Neural cell (in vitro differentiated cells): ENCODE measurements around the gene DNAJB8. TPM values are rescaled to one million over a fixed set of nuclear protein-coding genes. Genes with fewer than 3 reads are reported as not detected.

Experiments used
- H2AFZ ChIP-seq: fragments of 200-600, 300-800 bp; sonication (generic), shearing (Covaris generic); 2 replicates; pipeline ENCODE4 v1.6.0; 2014; ENCODE audit warnings: low read depth, mild to moderate bottlenecking, antibody characterized with exemption, low read length, moderate library complexity
- H3F3A ChIP-seq: fragments of 200-600 bp; shearing (Covaris generic); 2 replicates; pipeline ENCODE4 v1.6.1; 2016; ENCODE audit warnings: mild to moderate bottlenecking, moderate library complexity, mixed read lengths, antibody characterized with exemption, low read length; ENCODE audit not compliant: insufficient read depth, poor library complexity, severe bottlenecking
- H3K27ac ChIP-seq: fragments of 200-600, 300-800 bp; sonication (generic), shearing (Covaris generic); 2 replicates; pipeline ENCODE4 v1.5.1; 2014; ENCODE audit warnings: mild to moderate bottlenecking, low read length, moderate library complexity
- H3K27me3 ChIP-seq: fragments of 300-800, 200-600 bp; sonication (generic), shearing (Covaris generic); 2 replicates; pipeline ENCODE4 v1.6.0; 2014; ENCODE audit warnings: mild to moderate bottlenecking, low read depth, low read length, moderate library complexity; ENCODE audit not compliant: insufficient read depth
- H3K36me3 ChIP-seq: fragments of 300-800, 200-600 bp; sonication (generic), shearing (Covaris generic); 2 replicates; pipeline ENCODE4 v1.5.1; 2014; ENCODE audit warnings: mild to moderate bottlenecking, antibody characterized with exemption, low read length, moderate library complexity; ENCODE audit not compliant: insufficient read depth
- H3K4me2 ChIP-seq: fragments of 300-800, 200-600 bp; sonication (generic), shearing (Covaris generic); 2 replicates; pipeline ENCODE4 v1.6.0; 2014; ENCODE audit warnings: mild to moderate bottlenecking, low read length
- H3K4me3 ChIP-seq: fragments of 300-800, 200-600 bp; sonication (generic), shearing (Covaris generic); 2 replicates; pipeline ENCODE4 v1.5.1; 2014; ENCODE audit warnings: mild to moderate bottlenecking, low read length, moderate library complexity
- H3K79me2 ChIP-seq: fragments of 200-600 bp; shearing (Covaris generic); replicated peaks from 2 replicates; pipeline ENCODE4 v1.6.0; 2014; ENCODE audit warnings: mild to moderate bottlenecking, low read length, moderate library complexity; ENCODE audit not compliant: insufficient read depth
- H3K9ac ChIP-seq: fragments of 300-800, 200-600 bp; sonication (generic), shearing (Covaris generic); 2 replicates; pipeline ENCODE4 v1.6.1; 2016; ENCODE audit warnings: mild to moderate bottlenecking, low read length, mixed read lengths
- H3K9me2 ChIP-seq: fragments of 200-600 bp; shearing (Covaris generic); 2 replicates; pipeline ENCODE4 v1.6.1; 2016; ENCODE audit warnings: mild to moderate bottlenecking, low read length, mixed read lengths; ENCODE audit not compliant: insufficient read depth
- H3K9me3 ChIP-seq: fragments of 200-600, 300-800 bp; sonication (generic), shearing (Covaris generic); 2 replicates; pipeline ENCODE4 v1.6.1; 2016; ENCODE audit warnings: mild to moderate bottlenecking, mixed run types, low read length, moderate library complexity, mixed read lengths
- H4K20me1 ChIP-seq: fragments of 200-600 bp; shearing (Covaris generic); 2 replicates; pipeline ENCODE4 v1.6.1; 2016; ENCODE audit warnings: mild to moderate bottlenecking, mixed run types; ENCODE audit not compliant: insufficient read depth
- EP300 ChIP-seq: fragments of 450-650 bp; conservative IDR thresholded peaks from 2 replicates; pipeline ENCODE4 v1.6.1; 2014; ENCODE audit warnings: antibody characterized with exemption, mild to moderate bottlenecking, moderate library complexity; ENCODE audit not compliant: poor library complexity, severe bottlenecking
- EZH2 ChIP-seq: fragments of 200-600, 300-800 bp; shearing (Covaris generic), sonication (generic); IDR thresholded peaks from 2 replicates; pipeline ENCODE4 v1.6.1; 2014; ENCODE audit warnings: antibody characterized with exemption, low read length, borderline replicate concordance, mild to moderate bottlenecking; ENCODE audit not compliant: insufficient read depth, poor library complexity, severe bottlenecking
- MXI1 ChIP-seq: fragments of 450-650 bp; conservative IDR thresholded peaks from 2 replicates; pipeline ENCODE4 v1.6.1; 2014; ENCODE audit warnings: antibody characterized with exemption, mild to moderate bottlenecking; ENCODE audit not compliant: poor library complexity, severe bottlenecking
- POLR2AphosphoS5 ChIP-seq: IDR thresholded peaks from 2 replicates; pipeline ENCODE4 v1.6.1; 2012
- RAD21 ChIP-seq: fragments of 450-650 bp; conservative IDR thresholded peaks from 2 replicates; pipeline ENCODE4 v1.6.1; 2014; ENCODE audit warnings: antibody characterized with exemption, mild to moderate bottlenecking, moderate library complexity
- SMC3 ChIP-seq: fragments of 450-650 bp; conservative IDR thresholded peaks from 2 replicates; pipeline ENCODE4 v1.6.1; 2014; ENCODE audit warnings: antibody characterized with exemption, mild to moderate bottlenecking, moderate library complexity; ENCODE audit not compliant: poor library complexity
- TAF1 ChIP-seq: IDR thresholded peaks from 2 replicates; pipeline ENCODE4 v1.6.1; 2012; ENCODE audit warnings: low read depth
- polyA plus RNA-seq: library from polyadenylated mRNA; depleted of rRNA; stranded (reverse); fragments of >200 nt; gene quantifications from 2 replicates; pipeline ENCODE4 v1.2.3, GENCODE V29; 2014
- TF ChIP-seq, protein P1 (sequence below): IDR thresholded peaks from 2 replicates; pipeline ENCODE4 v1.6.1; 2012; ENCODE audit warnings: borderline replicate concordance
- TF ChIP-seq, protein P2 (sequence below): fragments of 450-650 bp; IDR thresholded peaks from 2 replicates; pipeline ENCODE4 v1.5.1; 2014; ENCODE audit warnings: antibody characterized with exemption, mild to moderate bottlenecking, moderate library complexity; ENCODE audit not compliant: poor library complexity, severe bottlenecking

The DNAJB8 gene
- polyA plus RNA-seq, 1 donor from 2014 or later: not detected

DNA sequence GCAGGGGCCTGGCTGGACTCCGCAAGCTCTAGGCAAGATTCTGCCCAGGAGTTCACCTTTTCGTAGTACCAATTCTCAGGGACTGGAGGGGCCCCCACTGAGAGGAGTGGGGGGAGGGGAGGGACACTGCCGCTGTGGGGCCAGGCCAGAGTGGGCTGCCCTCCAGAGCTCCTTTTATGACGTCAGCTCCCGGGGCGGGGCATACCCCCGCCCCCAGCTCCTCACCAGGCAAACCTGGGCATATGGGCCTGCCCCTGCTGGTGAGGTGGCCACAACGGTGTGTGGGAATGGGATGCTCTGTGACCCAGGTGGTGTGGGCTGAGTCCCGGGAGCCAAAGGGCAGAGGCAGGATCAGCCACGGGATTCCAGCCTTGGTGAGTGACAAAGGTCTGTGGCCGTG, 3.3 kb downstream of the DNAJB8 start:
- Histone ChIP-seq H3K9me2 (no peaks in the 10 kb centered on the region), H4K20me1 (no peaks in the 10 kb centered on the region), H3F3A (no peaks in the 10 kb centered on the region), H3K79me2 (no peaks in the 10 kb centered on the region), H3K27me3 (no peaks in the 10 kb centered on the region), H3K27ac (no peak overlapping the region), H3K9me3 (no peaks in the 10 kb centered on the region), H3K4me2 (no peak overlapping the region), H3K36me3 (no peaks in the 10 kb centered on the region), H2AFZ (no peak overlapping the region), H3K4me3 (no peak overlapping the region), H3K9ac (no peak overlapping the region)
- no peak for TF ChIP-seq MXI1
- TF ChIP-seq TAF1: no peak
- TF ChIP-seq EZH2: no peak
- TF ChIP-seq, protein P1, sequence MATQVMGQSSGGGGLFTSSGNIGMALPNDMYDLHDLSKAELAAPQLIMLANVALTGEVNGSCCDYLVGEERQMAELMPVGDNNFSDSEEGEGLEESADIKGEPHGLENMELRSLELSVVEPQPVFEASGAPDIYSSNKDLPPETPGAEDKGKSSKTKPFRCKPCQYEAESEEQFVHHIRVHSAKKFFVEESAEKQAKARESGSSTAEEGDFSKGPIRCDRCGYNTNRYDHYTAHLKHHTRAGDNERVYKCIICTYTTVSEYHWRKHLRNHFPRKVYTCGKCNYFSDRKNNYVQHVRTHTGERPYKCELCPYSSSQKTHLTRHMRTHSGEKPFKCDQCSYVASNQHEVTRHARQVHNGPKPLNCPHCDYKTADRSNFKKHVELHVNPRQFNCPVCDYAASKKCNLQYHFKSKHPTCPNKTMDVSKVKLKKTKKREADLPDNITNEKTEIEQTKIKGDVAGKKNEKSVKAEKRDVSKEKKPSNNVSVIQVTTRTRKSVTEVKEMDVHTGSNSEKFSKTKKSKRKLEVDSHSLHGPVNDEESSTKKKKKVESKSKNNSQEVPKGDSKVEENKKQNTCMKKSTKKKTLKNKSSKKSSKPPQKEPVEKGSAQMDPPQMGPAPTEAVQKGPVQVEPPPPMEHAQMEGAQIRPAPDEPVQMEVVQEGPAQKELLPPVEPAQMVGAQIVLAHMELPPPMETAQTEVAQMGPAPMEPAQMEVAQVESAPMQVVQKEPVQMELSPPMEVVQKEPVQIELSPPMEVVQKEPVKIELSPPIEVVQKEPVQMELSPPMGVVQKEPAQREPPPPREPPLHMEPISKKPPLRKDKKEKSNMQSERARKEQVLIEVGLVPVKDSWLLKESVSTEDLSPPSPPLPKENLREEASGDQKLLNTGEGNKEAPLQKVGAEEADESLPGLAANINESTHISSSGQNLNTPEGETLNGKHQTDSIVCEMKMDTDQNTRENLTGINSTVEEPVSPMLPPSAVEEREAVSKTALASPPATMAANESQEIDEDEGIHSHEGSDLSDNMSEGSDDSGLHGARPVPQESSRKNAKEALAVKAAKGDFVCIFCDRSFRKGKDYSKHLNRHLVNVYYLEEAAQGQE: no peak
- TF ChIP-seq POLR2AphosphoS5: no peak

DNA sequence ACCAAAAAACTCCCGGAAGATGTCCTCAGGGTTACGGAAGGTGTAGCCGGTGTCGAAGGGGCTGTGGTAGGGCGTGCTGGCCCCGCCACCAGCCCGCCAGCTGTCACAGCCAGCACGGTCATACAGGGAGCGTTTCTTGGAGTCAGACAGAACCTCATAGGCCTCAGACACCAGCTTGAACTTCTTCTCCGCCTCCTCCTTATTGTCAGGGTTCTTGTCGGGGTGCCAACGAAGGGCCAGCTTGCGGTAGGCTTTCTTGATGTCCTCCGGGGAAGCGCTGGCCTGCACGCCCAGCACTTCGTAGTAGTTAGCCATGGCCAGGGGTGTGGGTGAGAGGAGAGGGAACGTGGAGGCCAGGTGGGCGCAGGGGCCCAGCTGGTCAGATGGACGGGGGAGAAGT, 3.8 kb downstream of the DNAJB8 start:
- TF ChIP-seq SMC3: no peak
- Histone ChIP-seq H3K9ac (no peak overlapping the region), H3K4me3 (no peak overlapping the region), H4K20me1 (no peaks in the 10 kb centered on the region), H3F3A (no peaks in the 10 kb centered on the region), H3K9me3 (no peaks in the 10 kb centered on the region), H3K79me2 (no peaks in the 10 kb centered on the region), H3K27me3 (no peaks in the 10 kb centered on the region), H3K27ac (no peak overlapping the region), H3K9me2 (no peaks in the 10 kb centered on the region), H2AFZ (no peak overlapping the region), H3K36me3 (no peaks in the 10 kb centered on the region), H3K4me2 (no peak overlapping the region)

DNA sequence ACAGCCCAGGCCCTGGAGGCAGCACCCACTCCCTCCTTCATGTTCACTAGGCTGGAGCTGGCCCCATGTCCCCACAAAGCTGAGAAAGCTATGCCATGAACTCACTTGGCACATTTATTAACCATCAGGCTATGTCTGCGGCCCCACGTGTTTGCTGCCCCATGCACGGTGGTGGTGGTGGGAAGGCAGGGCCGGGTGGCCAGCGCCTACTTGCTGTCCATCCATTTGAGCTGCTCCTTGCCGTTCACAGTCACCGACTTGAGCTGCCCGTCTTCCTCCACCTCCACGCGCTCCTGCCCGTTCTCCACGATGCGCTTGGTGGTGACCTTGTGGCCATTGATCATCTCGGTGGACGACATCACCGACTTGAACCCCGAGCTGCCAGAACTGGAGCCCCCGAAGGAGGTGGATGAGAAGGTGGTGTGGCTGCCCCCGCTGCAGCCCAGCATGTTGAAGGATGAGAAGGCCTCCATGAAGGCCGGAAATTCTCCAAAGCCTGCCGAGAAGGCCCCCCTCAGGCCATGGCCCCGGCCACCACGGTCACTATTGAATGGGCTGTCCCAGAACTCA, 4.3 kb downstream of the DNAJB8 start:
- no peaks in the 10 kb centered on the region for H3F3A ChIP-seq
- H3K9ac ChIP-seq: no peak overlapping the region
- no peak overlapping the region for H3K4me3 ChIP-seq
- H3K9me2 ChIP-seq: no peaks in the 10 kb centered on the region
- no peaks in the 10 kb centered on the region for H3K27me3 ChIP-seq
- TF ChIP-seq, protein P1: no peak
- TF ChIP-seq TAF1 (no peak), RAD21 (no peak), EP300 (no peak), POLR2AphosphoS5 (no peak), EZH2 (no peak), MXI1 (no peak), SMC3 (no peak)
- TF ChIP-seq, protein P2, sequence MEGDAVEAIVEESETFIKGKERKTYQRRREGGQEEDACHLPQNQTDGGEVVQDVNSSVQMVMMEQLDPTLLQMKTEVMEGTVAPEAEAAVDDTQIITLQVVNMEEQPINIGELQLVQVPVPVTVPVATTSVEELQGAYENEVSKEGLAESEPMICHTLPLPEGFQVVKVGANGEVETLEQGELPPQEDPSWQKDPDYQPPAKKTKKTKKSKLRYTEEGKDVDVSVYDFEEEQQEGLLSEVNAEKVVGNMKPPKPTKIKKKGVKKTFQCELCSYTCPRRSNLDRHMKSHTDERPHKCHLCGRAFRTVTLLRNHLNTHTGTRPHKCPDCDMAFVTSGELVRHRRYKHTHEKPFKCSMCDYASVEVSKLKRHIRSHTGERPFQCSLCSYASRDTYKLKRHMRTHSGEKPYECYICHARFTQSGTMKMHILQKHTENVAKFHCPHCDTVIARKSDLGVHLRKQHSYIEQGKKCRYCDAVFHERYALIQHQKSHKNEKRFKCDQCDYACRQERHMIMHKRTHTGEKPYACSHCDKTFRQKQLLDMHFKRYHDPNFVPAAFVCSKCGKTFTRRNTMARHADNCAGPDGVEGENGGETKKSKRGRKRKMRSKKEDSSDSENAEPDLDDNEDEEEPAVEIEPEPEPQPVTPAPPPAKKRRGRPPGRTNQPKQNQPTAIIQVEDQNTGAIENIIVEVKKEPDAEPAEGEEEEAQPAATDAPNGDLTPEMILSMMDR: no peak
- no peak overlapping the region for H3K4me2 ChIP-seq
- no peaks in the 10 kb centered on the region for H4K20me1 ChIP-seq
- no peaks in the 10 kb centered on the region for H3K9me3 ChIP-seq
- no peak overlapping the region for H2AFZ ChIP-seq
- no peaks in the 10 kb centered on the region for H3K36me3 ChIP-seq
- H3K27ac ChIP-seq: no peak overlapping the region
- H3K79me2 ChIP-seq: no peaks in the 10 kb centered on the region
